ENCODE results near the gene CFAP54.

DNA sequence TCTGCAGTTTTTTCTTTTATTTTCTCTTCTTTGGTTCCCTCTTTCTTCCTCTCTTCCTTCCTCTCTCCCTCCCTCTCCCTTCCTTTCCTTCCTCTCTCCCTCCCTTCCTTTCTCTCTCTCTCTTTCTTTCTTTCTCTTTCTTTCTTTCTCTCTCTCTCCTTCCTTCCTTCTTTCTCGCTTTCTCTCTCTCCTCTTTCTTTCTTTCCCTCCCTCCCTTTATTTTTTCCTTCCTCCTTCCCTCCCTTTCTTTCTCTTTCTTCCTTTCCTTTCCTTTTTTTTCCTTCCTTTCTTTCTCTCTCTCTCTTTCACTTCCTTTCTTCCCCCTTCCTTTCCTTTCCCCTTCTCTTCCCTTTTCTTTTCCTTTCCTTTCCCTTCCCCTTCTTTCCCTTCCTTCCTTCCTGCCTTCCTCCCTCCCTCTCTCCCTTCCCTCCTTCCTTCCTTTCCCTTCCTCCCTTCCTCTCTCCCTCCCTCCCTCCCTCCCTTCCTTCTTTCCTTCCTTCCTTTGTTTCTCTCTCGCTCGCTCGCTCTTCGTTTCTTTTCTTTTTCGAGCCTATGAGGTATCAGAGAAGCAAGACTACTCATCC, 13.7 kb downstream of the CFAP54 start:
- TF ChIP-seq EZH2 (IDR thresholded peaks at IDR 0.05; ENCODE audit: borderline replicate concordance, low read depth, low read length, severe bottlenecking): no peak
- no peak for TF ChIP-seq FOS (IDR thresholded peaks at IDR 0.05; ENCODE audit: borderline replicate concordance, insufficient read depth, low read length)
- TF ChIP-seq POLR2A (IDR thresholded peaks at IDR 0.05; ENCODE audit: low read depth, low read length): no peak
- TF ChIP-seq, protein P1, sequence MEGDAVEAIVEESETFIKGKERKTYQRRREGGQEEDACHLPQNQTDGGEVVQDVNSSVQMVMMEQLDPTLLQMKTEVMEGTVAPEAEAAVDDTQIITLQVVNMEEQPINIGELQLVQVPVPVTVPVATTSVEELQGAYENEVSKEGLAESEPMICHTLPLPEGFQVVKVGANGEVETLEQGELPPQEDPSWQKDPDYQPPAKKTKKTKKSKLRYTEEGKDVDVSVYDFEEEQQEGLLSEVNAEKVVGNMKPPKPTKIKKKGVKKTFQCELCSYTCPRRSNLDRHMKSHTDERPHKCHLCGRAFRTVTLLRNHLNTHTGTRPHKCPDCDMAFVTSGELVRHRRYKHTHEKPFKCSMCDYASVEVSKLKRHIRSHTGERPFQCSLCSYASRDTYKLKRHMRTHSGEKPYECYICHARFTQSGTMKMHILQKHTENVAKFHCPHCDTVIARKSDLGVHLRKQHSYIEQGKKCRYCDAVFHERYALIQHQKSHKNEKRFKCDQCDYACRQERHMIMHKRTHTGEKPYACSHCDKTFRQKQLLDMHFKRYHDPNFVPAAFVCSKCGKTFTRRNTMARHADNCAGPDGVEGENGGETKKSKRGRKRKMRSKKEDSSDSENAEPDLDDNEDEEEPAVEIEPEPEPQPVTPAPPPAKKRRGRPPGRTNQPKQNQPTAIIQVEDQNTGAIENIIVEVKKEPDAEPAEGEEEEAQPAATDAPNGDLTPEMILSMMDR (IDR thresholded peaks at IDR 0.05; ENCODE audit: extremely low read depth in 1 of 2, insufficient read depth in 1 of 2, low read depth in 1 of 2, low read length in 2 of 2): no peak
- no peak for TF ChIP-seq POLR2AphosphoS5 (IDR thresholded peaks at IDR 0.05; ENCODE audit: insufficient read depth, low read depth, low read length)
- no peak for TF ChIP-seq MYC (IDR thresholded peaks at IDR 0.05; ENCODE audit: low read depth, low read length)
- TF ChIP-seq JUN (IDR thresholded peaks at IDR 0.05; ENCODE audit: borderline replicate concordance, insufficient read depth, insufficient read length, low read depth): no peak
- TF ChIP-seq, protein P2, sequence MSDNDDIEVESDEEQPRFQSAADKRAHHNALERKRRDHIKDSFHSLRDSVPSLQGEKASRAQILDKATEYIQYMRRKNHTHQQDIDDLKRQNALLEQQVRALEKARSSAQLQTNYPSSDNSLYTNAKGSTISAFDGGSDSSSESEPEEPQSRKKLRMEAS (IDR thresholded peaks at IDR 0.05; ENCODE audit: insufficient read depth, insufficient read length): no peak
- no peak for TF ChIP-seq GATA2 (IDR thresholded peaks at IDR 0.05; ENCODE audit: insufficient read depth, insufficient read length, low read depth, low read length)

Data from endothelial cell of umbilical vein (primary cell).